ENCODE results near the gene KRTAP29-1.
"Not testable (repeated sequence)": the region's sequence is repeated elsewhere in the genome, so short reads cannot be mapped to it uniquely, and the experiment has no call there.

KRTAP29-1 gene

DNA sequence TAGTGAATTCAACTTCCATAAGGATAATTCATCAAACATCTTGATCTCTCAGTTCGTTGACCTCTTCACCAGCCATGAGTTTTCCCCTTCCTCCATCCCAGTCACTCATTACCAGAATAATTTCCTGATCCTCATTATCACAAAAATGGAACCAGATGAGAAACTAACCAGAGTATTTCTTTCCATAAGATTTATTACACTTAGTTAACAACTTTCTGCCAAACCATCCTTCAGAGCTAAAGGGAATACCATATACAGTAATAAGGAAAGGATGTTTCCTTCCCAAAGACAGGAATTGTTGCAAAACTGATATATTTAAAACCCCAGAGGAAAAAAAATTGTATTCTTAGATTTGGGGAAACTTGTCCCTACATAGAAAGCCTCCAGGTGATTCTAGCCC, 8.6 kb downstream of the KRTAP29-1 start:
- no peak overlapping the region for H3K4me3 Mint-ChIP-seq
- H3K9me3 Mint-ChIP-seq = no peaks in the 10 kb centered on the region
- peaks cover 8% of the 10 kb centered on the region for H3K27me3 Mint-ChIP-seq (ENCODE audit: low read depth)
- H3K27ac Mint-ChIP-seq = peak overlapping the region in 1 of 3 experiments; percentile 7
- H3K36me3 Mint-ChIP-seq (ENCODE audit: low read depth) = no peaks in the 10 kb centered on the region
- peaks cover 5% of the 10 kb centered on the region for H3K4me1 Mint-ChIP-seq
- TF ChIP-seq, protein P1, sequence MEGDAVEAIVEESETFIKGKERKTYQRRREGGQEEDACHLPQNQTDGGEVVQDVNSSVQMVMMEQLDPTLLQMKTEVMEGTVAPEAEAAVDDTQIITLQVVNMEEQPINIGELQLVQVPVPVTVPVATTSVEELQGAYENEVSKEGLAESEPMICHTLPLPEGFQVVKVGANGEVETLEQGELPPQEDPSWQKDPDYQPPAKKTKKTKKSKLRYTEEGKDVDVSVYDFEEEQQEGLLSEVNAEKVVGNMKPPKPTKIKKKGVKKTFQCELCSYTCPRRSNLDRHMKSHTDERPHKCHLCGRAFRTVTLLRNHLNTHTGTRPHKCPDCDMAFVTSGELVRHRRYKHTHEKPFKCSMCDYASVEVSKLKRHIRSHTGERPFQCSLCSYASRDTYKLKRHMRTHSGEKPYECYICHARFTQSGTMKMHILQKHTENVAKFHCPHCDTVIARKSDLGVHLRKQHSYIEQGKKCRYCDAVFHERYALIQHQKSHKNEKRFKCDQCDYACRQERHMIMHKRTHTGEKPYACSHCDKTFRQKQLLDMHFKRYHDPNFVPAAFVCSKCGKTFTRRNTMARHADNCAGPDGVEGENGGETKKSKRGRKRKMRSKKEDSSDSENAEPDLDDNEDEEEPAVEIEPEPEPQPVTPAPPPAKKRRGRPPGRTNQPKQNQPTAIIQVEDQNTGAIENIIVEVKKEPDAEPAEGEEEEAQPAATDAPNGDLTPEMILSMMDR (IDR thresholded peaks at IDR 0.05; ENCODE audit: unreplicated experiment in 3 of 3) = no peak

DNA sequence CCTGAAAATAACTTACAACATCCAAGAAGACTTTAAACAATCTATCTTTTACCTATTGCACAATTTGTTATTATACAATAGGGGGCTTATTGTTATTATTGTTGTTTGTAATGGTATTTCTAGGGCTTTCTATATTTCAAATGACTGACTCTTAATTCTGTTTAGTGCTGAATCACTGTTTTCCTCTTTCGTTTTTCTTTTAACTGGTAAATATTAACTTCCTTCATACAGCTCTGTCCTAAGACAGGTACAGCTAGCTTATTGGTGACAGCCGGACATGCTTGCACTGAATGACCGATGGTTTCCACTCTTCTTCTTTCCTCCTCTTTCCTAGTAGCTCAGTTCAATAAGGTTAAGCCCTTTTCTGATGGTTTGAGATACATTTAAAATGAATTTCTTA, 15.6 kb downstream of the KRTAP29-1 start:
- H3K27me3 Mint-ChIP-seq (ENCODE audit: low read depth) = peaks cover 4% of the 10 kb centered on the region
- H3K4me3 Mint-ChIP-seq = no peak overlapping the region
- no peaks in the 10 kb centered on the region for H3K36me3 Mint-ChIP-seq (ENCODE audit: low read depth)
- H3K27ac Mint-ChIP-seq = no peak overlapping the region
- TF ChIP-seq, protein P1 (IDR thresholded peaks at IDR 0.05; ENCODE audit: unreplicated experiment in 3 of 3) = no peak
- H3K9me3 Mint-ChIP-seq = no peaks in the 10 kb centered on the region
- H3K4me1 Mint-ChIP-seq = peaks cover 4% of the 10 kb centered on the region

DNA sequence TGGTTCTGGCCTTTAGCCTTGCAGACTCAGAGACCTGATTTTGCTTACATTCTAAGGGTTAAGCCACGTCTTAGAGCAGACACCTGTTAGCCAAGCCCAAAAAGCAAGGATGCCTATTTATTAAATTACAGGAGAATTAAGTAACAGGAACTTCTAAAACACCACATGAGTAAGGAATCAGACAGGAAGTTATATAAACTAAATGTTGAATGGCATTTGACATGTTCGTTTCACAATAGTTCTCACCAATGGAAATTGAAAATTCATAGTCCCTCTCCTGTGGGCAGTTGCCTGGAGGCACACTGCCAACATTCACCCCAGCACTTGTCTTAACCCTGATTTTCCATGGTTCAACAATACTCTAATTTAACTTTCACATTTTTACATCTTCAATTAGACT, 18.1 kb downstream of the KRTAP29-1 start:
- no peaks in the 10 kb centered on the region for H3K36me3 Mint-ChIP-seq (ENCODE audit: low read depth)
- no peak overlapping the region for H3K4me3 Mint-ChIP-seq
- no peaks in the 10 kb centered on the region for H3K27me3 Mint-ChIP-seq (ENCODE audit: low read depth)
- H3K4me1 Mint-ChIP-seq = peaks cover 4% of the 10 kb centered on the region
- TF ChIP-seq, protein P1 (IDR thresholded peaks at IDR 0.05; ENCODE audit: unreplicated experiment in 3 of 3) = no peak
- no peak overlapping the region for H3K27ac Mint-ChIP-seq
- peaks cover 6% of the 10 kb centered on the region for H3K9me3 Mint-ChIP-seq

DNA sequence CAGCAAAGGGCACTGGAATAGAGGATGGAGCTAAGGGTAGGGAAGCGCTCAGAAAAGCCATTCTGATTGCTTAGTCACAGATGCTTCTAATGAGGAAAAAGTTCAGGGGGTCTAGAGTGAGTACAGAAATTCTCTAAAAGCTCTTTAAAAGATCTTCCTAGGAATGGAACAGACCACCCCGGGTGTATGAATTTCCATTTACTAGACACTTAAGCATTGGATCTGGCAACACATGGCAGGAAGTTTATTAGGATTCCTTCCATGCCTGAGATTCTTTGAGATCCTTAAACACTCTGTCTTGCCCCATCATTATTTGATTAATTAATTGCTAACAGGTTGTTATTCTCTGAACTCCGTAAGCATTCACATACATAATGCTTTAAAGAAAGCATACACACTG, 18.6 kb downstream of the KRTAP29-1 start:
- Mint-ChIP-seq H3K36me3 (ENCODE audit: low read depth) (no peaks in the 10 kb centered on the region), H3K4me1 (peaks cover 4% of the 10 kb centered on the region), H3K4me3 (no peak overlapping the region), H3K27me3 (ENCODE audit: low read depth) (peaks cover 3% of the 10 kb centered on the region), H3K27ac (no peak overlapping the region), H3K9me3 (peaks cover 6% of the 10 kb centered on the region)
- TF ChIP-seq, protein P1 (IDR thresholded peaks at IDR 0.05; ENCODE audit: unreplicated experiment in 3 of 3) = no peak

DNA sequence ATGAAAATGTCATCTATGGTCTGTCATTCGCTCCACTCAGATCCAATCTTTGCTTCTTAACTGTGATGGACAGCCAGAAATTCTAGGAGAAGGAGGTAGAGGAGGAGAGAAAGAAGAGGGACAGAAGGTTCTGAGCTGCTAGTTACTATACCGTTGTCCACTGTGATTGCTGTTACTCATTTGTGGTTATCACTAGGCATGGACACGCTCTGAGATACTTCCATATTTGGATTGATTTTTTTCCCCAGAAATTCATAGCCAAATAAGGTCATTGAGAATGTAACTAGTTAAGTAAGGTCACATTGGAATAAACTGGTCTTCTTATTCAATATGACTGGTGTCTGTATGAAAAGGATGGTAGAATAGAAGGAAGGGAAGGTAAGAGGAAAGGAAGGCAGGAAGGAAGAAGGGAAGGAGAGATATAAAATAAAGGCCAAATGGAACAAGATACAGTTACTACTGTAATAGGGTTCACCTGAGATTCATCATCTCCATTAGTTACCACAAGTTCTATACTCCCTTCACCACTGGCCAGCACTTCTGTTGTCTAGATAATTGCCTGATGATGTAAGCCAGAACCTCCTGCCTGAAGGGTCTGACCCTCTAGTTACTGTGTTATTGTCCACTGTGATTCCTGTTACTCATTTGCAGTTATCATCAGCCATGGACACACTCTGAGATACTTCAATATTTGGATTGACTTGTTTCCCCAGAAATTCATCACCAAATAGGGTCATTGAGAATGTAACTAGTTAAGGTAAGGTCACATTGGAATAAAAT, 24.3 kb downstream of the KRTAP29-1 start:
- Mint-ChIP-seq H3K9me3 (peaks cover 6% of the 10 kb centered on the region), H3K4me3 (no peak overlapping the region), H3K27ac (no peak overlapping the region), H3K27me3 (ENCODE audit: low read depth) (peaks cover 18% of the 10 kb centered on the region), H3K4me1 (no peaks in the 10 kb centered on the region), H3K36me3 (ENCODE audit: low read depth) (no peaks in the 10 kb centered on the region)
- TF ChIP-seq, protein P1 (IDR thresholded peaks at IDR 0.05; ENCODE audit: unreplicated experiment in 3 of 3) = no peak

DNA sequence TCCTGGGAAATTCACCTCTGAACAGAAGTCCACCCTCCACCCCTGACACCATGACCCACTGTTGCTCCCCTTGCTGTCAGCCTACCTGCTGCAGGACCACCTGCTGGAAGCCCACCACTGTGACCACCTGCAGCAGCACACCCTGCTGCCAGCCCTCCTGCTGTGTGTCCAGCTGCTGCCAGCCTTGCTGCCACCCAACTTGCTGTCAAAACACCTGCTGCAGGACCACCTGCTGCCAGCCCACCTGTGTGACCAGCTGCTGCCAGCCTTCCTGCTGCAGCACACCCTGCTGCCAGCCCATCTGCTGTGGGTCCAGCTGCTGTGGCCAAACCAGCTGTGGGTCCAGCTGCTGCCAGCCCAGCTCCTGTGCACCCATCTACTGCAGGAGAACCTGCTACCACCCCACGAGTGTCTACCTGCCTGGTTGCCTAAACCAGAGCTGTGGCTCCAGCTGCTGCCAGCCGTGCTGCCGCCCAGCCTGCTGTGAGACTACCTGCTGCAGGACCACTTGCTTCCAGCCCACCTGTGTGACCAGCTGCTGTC, 26.9 kb downstream of the KRTAP29-1 start, which contains the start of gene KRTAP9-7:
Gene KRTAP9-7 (plus strand): TSS at position 51 of the 543 bp plus-strand sequence. CDS start 0 bp downstream, at position 51.
- H3K4me3 Mint-ChIP-seq; H3K27ac Mint-ChIP-seq; H3K9me3 Mint-ChIP-seq; H3K36me3 Mint-ChIP-seq (ENCODE audit: low read depth); H3K4me1 Mint-ChIP-seq: not testable (repeated sequence)
- peaks cover 18% of the 10 kb centered on the region for H3K27me3 Mint-ChIP-seq (ENCODE audit: low read depth)
